K562 (cell line): ENCODE results near the gene CPN2. TPM values are rescaled to one million over a fixed set of nuclear protein-coding genes. Genes with fewer than 3 reads are reported as not detected.
A peak's percentile ranks its signal among the peaks of the same experiment; 100 is the strongest.

Experiments used
- BRD4 ChIP-seq: fragments of 200-600 bp; sonication (generic); IDR thresholded peaks from 2 replicates; pipeline ENCODE4 v1.6.1; 2017; ENCODE audit warnings: inconsistent platforms
- CTCF ChIP-seq, 3 experiments: IDR thresholded peaks in 2 of 3; conservative IDR thresholded peaks in 1 of 3; 2 replicates each; pipeline ENCODE4 v1.5.1; 2011 to 2012; ENCODE audit warnings: low read length in 3 of 3, mild to moderate bottlenecking in 3 of 3, control low read depth in 2 of 3, improper control_type of control experiment in 1 of 3, inconsistent platforms in 1 of 3, low read depth in 1 of 3, mixed read lengths in 1 of 3, moderate library complexity in 1 of 3; ENCODE audit not compliant: insufficient read depth in 2 of 3
- E2F4 ChIP-seq: sonication (generic); formaldehyde crosslinking; IDR thresholded peaks from 2 replicates; pipeline ENCODE4 v1.8.0; 2022; ENCODE audit warnings: mild to moderate bottlenecking, low read depth, missing genetic modification reagents
- HMBOX1 ChIP-seq: sonication (generic); IDR thresholded peaks from 2 replicates; pipeline ENCODE4 v1.6.1; 2016
- HOMEZ ChIP-seq: fragments of 250-450 bp; sonication (Bioruptor Pico); IDR thresholded peaks from 2 replicates; pipeline ENCODE4 v1.4.0; 2020; ENCODE audit warnings: mild to moderate bottlenecking, moderate library complexity
- ID3 ChIP-seq, 2 experiments: fragments of 250-450 bp in 1 of 2; fragments of 450-650 bp in 1 of 2; sonication (Bioruptor Pico) in 1 of 2; IDR thresholded peaks; 2 replicates each; pipeline versions ENCODE4 v1.6.1 to v1.8.0; 2016 to 2021; ENCODE audit warnings: mild to moderate bottlenecking in 2 of 2, moderate library complexity in 2 of 2, missing compliant biosample characterization in 1 of 2, missing genetic modification characterization in 1 of 2
- KAT2B ChIP-seq: IDR thresholded peaks from one replicate; pipeline ENCODE4 v1.6.1; 2012; ENCODE audit warnings: low read depth, mild to moderate bottlenecking, control low read depth, inconsistent platforms, low read length, moderate library complexity
- MAFK ChIP-seq: IDR thresholded peaks from 2 replicates; pipeline ENCODE4 v1.6.1; 2011; ENCODE audit warnings: low read length, improper control_type of control experiment
- MTA3 ChIP-seq: fragments of 450-650 bp; formaldehyde crosslinking; IDR thresholded peaks from 2 replicates; pipeline ENCODE4 v1.6.1; 2017; ENCODE audit warnings: mild to moderate bottlenecking, borderline replicate concordance
- NCOA1 ChIP-seq: fragments of 450-650 bp; IDR thresholded peaks from 2 replicates; pipeline ENCODE4 v1.6.1; 2016; ENCODE audit warnings: low read depth
- TRIM24 ChIP-seq, 2 experiments: fragments of 450-650 bp; IDR thresholded peaks; 2 replicates each; pipeline ENCODE4 v1.6.1; 2016
- TSHZ1 ChIP-seq: fragments of 250-450 bp; sonication (Bioruptor Pico); IDR thresholded peaks from 2 replicates; pipeline ENCODE4 v1.4.0; 2020; ENCODE audit warnings: mild to moderate bottlenecking, moderate library complexity
- ZNF174 ChIP-seq: fragments of 250-450 bp; sonication (Bioruptor Pico); IDR thresholded peaks from 2 replicates; pipeline ENCODE4 v1.4.0; 2020; ENCODE audit warnings: mild to moderate bottlenecking
- ZNF398 ChIP-seq: fragments of 250-450 bp; sonication (Bioruptor Pico); IDR thresholded peaks from 2 replicates; pipeline ENCODE4 v1.8.0; 2021; ENCODE audit warnings: moderate library complexity, mild to moderate bottlenecking, inconsistent platforms
- polyA plus RNA-seq, 8 experiments: library from polyadenylated mRNA; depleted of rRNA in 4 of 8; stranded (reverse) in 5 of 8; unstranded in 3 of 8; fragments of >200 nt; fragmentation: Nextera tagmentation in 2 of 8; fragmentation: Illumina TruSeq in 1 of 8; extraction: Ambion mirVana in 2 of 8; extraction: Trizol in 1 of 8; gene quantifications; 2 replicates each; pipeline versions ENCODE4 v1.2.1 to v1.2.3, GENCODE V29; 2011 to 2014; ENCODE audit warnings: inconsistent platforms in 1 of 8, missing spikeins in 1 of 8
- total RNA-seq, 7 experiments: library from RNA; depleted of rRNA in 6 of 7; stranded (reverse); fragments of >200 nt in 6 of 7; fragmentation: Illumina TruSeq in 2 of 7; extraction: Trizol in 2 of 7; gene quantifications; 2 replicates each; pipeline versions ENCODE4 v1.2.1 to v1.2.3, GENCODE V29; 2011 to 2021; ENCODE audit warnings: low replicate concordance in 1 of 7

The CPN2 gene
- total and polyA plus RNA-seq, 9 of the 15 experiments (the other 6 are each of a cell fraction or from before 2014, with no cell fraction given), result not detected

GRCh38 chr3:194327218-194328052 is 23.7 kb downstream of the CPN2 start (continued):
- no peak for TF ChIP-seq HOMEZ (CRISPR knock-in tag)
- no peak for TF ChIP-seq HMBOX1
- no peak for TF ChIP-seq TSHZ1 (CRISPR knock-in tag)
- 0 out of 2 replicates have a peak, but pooled peaks have one; percentile 54 for TF ChIP-seq E2F4 (CRISPR knock-in tag)
- TF ChIP-seq TRIM24 (IDR thresholded peaks at IDR 0.05), result peak; percentile 55 to 75; a peak in 3 of 4 replicates
- TF ChIP-seq MTA3, result no peak
- TF ChIP-seq CTCF (IDR thresholded peaks at IDR 0.05 in 2 of 3, conservative IDR thresholded peaks at IDR 0.05 in 1 of 3; ENCODE audit: insufficient read depth in 2 of 3, low read depth in 1 of 3, low read length in 3 of 3), result no peak
- TF ChIP-seq KAT2B, result no peak
- no peak for TF ChIP-seq MAFK
- TF ChIP-seq NCOA1, result no peak
- no peak for TF ChIP-seq ID3 (CRISPR knock-in tag; IDR thresholded peaks at IDR 0.05)
- no peak for TF ChIP-seq ID3 (tag; IDR thresholded peaks at IDR 0.05)
- peak; percentile 33; the same call in 1 of the 2 replicates for TF ChIP-seq BRD4
- TF ChIP-seq ZNF398, result no peak
- TF ChIP-seq ZNF174, result no peak
